SK-N-SH treated with all-trans-retinoic acid at 6 μM for 48 hours (cell line): ENCODE data around the gene FGGY.

Source experiments
- ATAC-seq: fragments of 200-7000 bp; cut with Tn5 transposase; 3 replicates; pipeline ENCODE4 v1.9.1; 2020; ENCODE audit warnings: mild to moderate bottlenecking, moderate library complexity
- ARNTL ChIP-seq: fragments of 450-650 bp; formaldehyde crosslinking; IDR thresholded peaks from 2 replicates; pipeline ENCODE4 v1.5.0; 2020; ENCODE audit warnings: low read depth, mild to moderate bottlenecking, moderate library complexity, borderline replicate concordance
- CSDC2 ChIP-seq: fragments of 250-450 bp; sonication (Bioruptor Pico); IDR thresholded peaks from 2 replicates; pipeline ENCODE4 v1.5.0; 2020; ENCODE audit warnings: mild to moderate bottlenecking, moderate library complexity
- ESRRG ChIP-seq: fragments of 250-450 bp; sonication (Bioruptor Pico); IDR thresholded peaks from 2 replicates; pipeline ENCODE4 v1.6.1; 2021; ENCODE audit warnings: mild to moderate bottlenecking
- GLIS3 ChIP-seq: fragments of 250-450 bp; sonication (Bioruptor Pico); IDR thresholded peaks from 2 replicates; pipeline ENCODE4 v1.5.0; 2020; ENCODE audit warnings: mild to moderate bottlenecking, moderate library complexity
- ISL1 ChIP-seq: fragments of 250-450 bp; sonication (Bioruptor Pico); IDR thresholded peaks from 2 replicates; pipeline ENCODE4 v2.1.2; 2022; ENCODE audit warnings: mild to moderate bottlenecking, moderate library complexity
- OSR1 ChIP-seq: fragments of 250-450 bp; sonication (Bioruptor Pico); IDR thresholded peaks from 2 replicates; pipeline ENCODE4 v1.8.0; 2022; ENCODE audit warnings: moderate library complexity, mild to moderate bottlenecking, inconsistent platforms
- PPARA ChIP-seq: fragments of 250-450 bp; sonication (Bioruptor Pico); IDR thresholded peaks from 2 replicates; pipeline ENCODE4 v1.5.0; 2020; ENCODE audit warnings: mild to moderate bottlenecking, borderline replicate concordance
- RARB ChIP-seq: fragments of 250-450 bp; sonication (Bioruptor Pico); IDR thresholded peaks from 2 replicates; pipeline ENCODE4 v1.8.0; 2021; ENCODE audit warnings: mild to moderate bottlenecking, moderate library complexity
- SNAI2 ChIP-seq: fragments of 250-450 bp; sonication (Bioruptor Pico); IDR thresholded peaks from 2 replicates; pipeline ENCODE4 v1.5.0; 2020; ENCODE audit warnings: mild to moderate bottlenecking, moderate library complexity
- TCF4 ChIP-seq: fragments of 250-450 bp; sonication (Bioruptor Pico); IDR thresholded peaks from 2 replicates; pipeline ENCODE4 v1.8.0; 2021; ENCODE audit warnings: mild to moderate bottlenecking, moderate library complexity, borderline replicate concordance
- ZC3H10 ChIP-seq: fragments of 250-450 bp; sonication (Bioruptor Pico); IDR thresholded peaks from 2 replicates; pipeline ENCODE4 v1.5.1; 2021; ENCODE audit warnings: mild to moderate bottlenecking, moderate library complexity
- ZFP3 ChIP-seq: fragments of 250-450 bp; sonication (Bioruptor Pico); IDR thresholded peaks from 2 replicates; pipeline ENCODE4 v1.5.0; 2020; ENCODE audit warnings: mild to moderate bottlenecking, moderate library complexity
- ZFP30 ChIP-seq: fragments of 450-650 bp; formaldehyde crosslinking; IDR thresholded peaks from 2 replicates; pipeline ENCODE4 v1.5.0; 2022; ENCODE audit warnings: mild to moderate bottlenecking, moderate library complexity
- ZNF565 ChIP-seq: fragments of 450-650 bp; formaldehyde crosslinking; conservative IDR thresholded peaks from 2 replicates; pipeline ENCODE4 v1.5.0; 2020; ENCODE audit warnings: low read depth, mild to moderate bottlenecking, moderate library complexity
- ZNF70 ChIP-seq: fragments of 450-650 bp; formaldehyde crosslinking; IDR thresholded peaks from 2 replicates; pipeline ENCODE4 v1.5.0; 2020; ENCODE audit warnings: mild to moderate bottlenecking, moderate library complexity
- ZNF8 ChIP-seq: fragments of 450-650 bp; formaldehyde crosslinking; IDR thresholded peaks from 2 replicates; pipeline ENCODE4 v1.5.0; 2020; ENCODE audit warnings: mild to moderate bottlenecking, moderate library complexity
- TF ChIP-seq, protein P1 (sequence below): fragments of 250-450 bp; sonication (Bioruptor Pico); IDR thresholded peaks from 2 replicates; pipeline ENCODE4 v1.5.1; 2020; ENCODE audit warnings: low read depth, mild to moderate bottlenecking, moderate library complexity
- TF ChIP-seq, protein P2 (sequence below): fragments of 250-450 bp; sonication (Bioruptor Pico); IDR thresholded peaks from 2 replicates; pipeline ENCODE4 v1.8.0; 2021; ENCODE audit warnings: low read depth, mild to moderate bottlenecking, moderate library complexity, borderline replicate concordance
- TF ChIP-seq, protein P3 (sequence below): fragments of 250-450 bp; sonication (Bioruptor Pico); IDR thresholded peaks from 2 replicates; pipeline ENCODE4 v1.5.0; 2020; ENCODE audit warnings: mild to moderate bottlenecking, moderate library complexity
- TF ChIP-seq, protein P4 (sequence below): fragments of 250-450 bp; sonication (Bioruptor Pico); IDR thresholded peaks from 2 replicates; pipeline ENCODE4 v1.5.1; 2021; ENCODE audit warnings: mild to moderate bottlenecking, moderate library complexity
- TF ChIP-seq, protein P5 (sequence below): fragments of 250-450 bp; sonication (Bioruptor Pico); IDR thresholded peaks from 2 replicates; pipeline ENCODE4 v1.8.0; 2020; ENCODE audit warnings: mild to moderate bottlenecking, moderate library complexity, borderline replicate concordance

The FGGY gene, protein sequence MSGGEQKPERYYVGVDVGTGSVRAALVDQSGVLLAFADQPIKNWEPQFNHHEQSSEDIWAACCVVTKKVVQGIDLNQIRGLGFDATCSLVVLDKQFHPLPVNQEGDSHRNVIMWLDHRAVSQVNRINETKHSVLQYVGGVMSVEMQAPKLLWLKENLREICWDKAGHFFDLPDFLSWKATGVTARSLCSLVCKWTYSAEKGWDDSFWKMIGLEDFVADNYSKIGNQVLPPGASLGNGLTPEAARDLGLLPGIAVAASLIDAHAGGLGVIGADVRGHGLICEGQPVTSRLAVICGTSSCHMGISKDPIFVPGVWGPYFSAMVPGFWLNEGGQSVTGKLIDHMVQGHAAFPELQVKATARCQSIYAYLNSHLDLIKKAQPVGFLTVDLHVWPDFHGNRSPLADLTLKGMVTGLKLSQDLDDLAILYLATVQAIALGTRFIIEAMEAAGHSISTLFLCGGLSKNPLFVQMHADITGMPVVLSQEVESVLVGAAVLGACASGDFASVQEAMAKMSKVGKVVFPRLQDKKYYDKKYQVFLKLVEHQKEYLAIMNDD

DNA sequence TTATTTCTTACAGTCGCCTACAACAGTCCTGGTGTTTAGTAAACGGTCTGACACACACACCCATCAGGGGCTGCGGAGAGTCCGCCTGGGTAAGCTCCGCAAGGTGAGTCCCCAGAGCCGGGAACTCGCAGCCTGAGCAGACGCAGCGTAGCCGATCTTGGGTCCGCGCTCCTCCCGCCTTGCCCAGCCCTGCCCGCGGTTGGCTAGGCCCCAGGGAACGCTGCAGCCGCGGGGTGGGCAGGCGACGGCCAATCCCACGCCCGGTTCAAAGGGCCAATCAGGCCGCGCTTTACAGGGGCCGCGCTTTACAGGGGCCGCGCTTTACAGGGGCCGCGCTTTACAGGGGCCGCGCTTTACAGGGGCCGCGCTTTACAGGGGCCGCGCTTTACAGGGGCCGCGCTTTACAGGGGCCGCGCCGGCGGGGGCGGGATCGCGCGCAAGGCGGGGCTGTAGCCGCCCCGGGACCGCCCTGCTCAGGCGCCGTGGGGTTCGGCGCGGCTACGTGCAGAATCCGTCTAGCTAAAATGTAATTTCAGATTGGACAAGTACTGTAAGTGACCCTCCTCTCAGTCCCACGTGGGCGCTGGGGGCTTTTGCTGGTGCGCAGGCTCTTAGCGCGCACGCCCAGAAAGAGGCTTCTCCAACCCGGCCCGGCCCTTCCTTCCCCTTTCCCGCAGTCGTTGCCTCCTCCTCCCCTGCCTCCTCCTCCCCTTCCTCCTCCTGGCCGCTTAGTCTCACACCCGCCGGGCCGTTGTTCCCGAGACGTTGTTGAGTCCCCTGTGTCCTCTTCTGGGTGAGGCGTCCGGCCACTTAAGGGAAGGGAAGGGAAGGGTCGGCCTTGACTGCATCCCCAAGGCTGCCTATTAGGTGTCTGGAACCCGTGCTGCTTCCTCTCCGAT lies at the start of gene FGGY:
FGGY (plus strand) TSS at position 737 of the 899 bp plus-strand sequence. CDS start 24,456 bp downstream, outside the sequence.
- TF ChIP-seq, protein P1, sequence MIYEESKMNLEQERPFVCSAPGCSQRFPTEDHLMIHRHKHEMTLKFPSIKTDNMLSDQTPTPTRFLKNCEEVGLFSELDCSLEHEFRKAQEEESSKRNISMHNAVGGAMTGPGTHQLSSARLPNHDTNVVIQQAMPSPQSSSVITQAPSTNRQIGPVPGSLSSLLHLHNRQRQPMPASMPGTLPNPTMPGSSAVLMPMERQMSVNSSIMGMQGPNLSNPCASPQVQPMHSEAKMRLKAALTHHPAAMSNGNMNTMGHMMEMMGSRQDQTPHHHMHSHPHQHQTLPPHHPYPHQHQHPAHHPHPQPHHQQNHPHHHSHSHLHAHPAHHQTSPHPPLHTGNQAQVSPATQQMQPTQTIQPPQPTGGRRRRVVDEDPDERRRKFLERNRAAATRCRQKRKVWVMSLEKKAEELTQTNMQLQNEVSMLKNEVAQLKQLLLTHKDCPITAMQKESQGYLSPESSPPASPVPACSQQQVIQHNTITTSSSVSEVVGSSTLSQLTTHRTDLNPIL (CRISPR knock-in tag) = no peak
- TF ChIP-seq ZNF565 (CRISPR knock-in tag) = peak; percentile 84
- peak; percentile 87; the same call in 1 of the 2 replicates for TF ChIP-seq CSDC2 (CRISPR knock-in tag)
- no peak for TF ChIP-seq ZFP30 (CRISPR knock-in tag)
- TF ChIP-seq, protein P2, sequence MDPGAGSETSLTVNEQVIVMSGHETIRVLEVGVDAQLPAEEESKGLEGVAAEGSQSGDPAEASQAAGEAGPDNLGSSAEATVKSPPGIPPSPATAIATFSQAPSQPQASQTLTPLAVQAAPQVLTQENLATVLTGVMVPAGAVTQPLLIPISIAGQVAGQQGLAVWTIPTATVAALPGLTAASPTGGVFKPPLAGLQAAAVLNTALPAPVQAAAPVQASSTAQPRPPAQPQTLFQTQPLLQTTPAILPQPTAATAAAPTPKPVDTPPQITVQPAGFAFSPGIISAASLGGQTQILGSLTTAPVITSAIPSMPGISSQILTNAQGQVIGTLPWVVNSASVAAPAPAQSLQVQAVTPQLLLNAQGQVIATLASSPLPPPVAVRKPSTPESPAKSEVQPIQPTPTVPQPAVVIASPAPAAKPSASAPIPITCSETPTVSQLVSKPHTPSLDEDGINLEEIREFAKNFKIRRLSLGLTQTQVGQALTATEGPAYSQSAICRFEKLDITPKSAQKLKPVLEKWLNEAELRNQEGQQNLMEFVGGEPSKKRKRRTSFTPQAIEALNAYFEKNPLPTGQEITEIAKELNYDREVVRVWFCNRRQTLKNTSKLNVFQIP = no peak
- 0 out of 2 replicates have a peak, but pooled peaks have one; percentile 19 for TF ChIP-seq ZNF8 (CRISPR knock-in tag)
- peak; percentile 66 for TF ChIP-seq ZFP3 (CRISPR knock-in tag)
- peak; percentile 61; the same call in 1 of the 2 replicates for TF ChIP-seq SNAI2
- TF ChIP-seq ARNTL (CRISPR knock-in tag) = no peak
- no peak for TF ChIP-seq GLIS3 (CRISPR knock-in tag)
- TF ChIP-seq ISL1 (CRISPR knock-in tag) = peak; percentile 39; the same call in 1 of the 2 replicates
- no peak for TF ChIP-seq ESRRG
- TF ChIP-seq, protein P3, sequence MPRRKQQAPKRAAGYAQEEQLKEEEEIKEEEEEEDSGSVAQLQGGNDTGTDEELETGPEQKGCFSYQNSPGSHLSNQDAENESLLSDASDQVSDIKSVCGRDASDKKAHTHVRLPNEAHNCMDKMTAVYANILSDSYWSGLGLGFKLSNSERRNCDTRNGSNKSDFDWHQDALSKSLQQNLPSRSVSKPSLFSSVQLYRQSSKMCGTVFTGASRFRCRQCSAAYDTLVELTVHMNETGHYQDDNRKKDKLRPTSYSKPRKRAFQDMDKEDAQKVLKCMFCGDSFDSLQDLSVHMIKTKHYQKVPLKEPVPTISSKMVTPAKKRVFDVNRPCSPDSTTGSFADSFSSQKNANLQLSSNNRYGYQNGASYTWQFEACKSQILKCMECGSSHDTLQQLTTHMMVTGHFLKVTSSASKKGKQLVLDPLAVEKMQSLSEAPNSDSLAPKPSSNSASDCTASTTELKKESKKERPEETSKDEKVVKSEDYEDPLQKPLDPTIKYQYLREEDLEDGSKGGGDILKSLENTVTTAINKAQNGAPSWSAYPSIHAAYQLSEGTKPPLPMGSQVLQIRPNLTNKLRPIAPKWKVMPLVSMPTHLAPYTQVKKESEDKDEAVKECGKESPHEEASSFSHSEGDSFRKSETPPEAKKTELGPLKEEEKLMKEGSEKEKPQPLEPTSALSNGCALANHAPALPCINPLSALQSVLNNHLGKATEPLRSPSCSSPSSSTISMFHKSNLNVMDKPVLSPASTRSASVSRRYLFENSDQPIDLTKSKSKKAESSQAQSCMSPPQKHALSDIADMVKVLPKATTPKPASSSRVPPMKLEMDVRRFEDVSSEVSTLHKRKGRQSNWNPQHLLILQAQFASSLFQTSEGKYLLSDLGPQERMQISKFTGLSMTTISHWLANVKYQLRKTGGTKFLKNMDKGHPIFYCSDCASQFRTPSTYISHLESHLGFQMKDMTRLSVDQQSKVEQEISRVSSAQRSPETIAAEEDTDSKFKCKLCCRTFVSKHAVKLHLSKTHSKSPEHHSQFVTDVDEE (CRISPR knock-in tag) = peak; percentile 91
- no peak for TF ChIP-seq RARB
- ATAC-seq = peak; percentile 97

DNA sequence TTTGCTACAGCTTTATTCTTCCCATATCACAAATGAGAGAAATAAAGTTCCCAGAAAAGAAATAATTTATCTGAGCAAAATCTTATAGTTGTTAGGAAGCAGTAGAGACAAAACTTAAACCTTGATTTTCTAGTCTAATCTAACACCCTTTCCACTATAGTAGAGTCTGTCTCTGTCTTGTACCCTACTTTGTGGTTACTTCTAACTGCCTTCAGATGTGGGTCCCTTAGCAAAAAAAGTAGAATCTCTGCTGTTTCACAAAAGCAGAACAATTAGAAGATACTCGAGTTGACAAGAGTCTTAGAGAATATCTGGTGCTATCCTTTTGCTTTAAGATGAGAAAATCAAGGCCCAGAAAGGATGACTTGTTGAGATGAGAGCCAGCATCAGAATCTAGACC lies 48.1 kb upstream of the FGGY start:
- ATAC-seq = no peak
- TF ChIP-seq OSR1 (CRISPR knock-in tag) (no peak), SNAI2 (no peak), GLIS3 (CRISPR knock-in tag) (no peak), TCF4 (CRISPR knock-in tag) (no peak), CSDC2 (CRISPR knock-in tag) (no peak), PPARA (CRISPR knock-in tag) (no peak), ZNF70 (CRISPR knock-in tag) (no peak), ZC3H10 (CRISPR knock-in tag) (no peak), ISL1 (CRISPR knock-in tag) (no peak), RARB (no peak), ZNF565 (CRISPR knock-in tag) (no peak), ZFP3 (CRISPR knock-in tag) (no peak)
- TF ChIP-seq, protein P4, sequence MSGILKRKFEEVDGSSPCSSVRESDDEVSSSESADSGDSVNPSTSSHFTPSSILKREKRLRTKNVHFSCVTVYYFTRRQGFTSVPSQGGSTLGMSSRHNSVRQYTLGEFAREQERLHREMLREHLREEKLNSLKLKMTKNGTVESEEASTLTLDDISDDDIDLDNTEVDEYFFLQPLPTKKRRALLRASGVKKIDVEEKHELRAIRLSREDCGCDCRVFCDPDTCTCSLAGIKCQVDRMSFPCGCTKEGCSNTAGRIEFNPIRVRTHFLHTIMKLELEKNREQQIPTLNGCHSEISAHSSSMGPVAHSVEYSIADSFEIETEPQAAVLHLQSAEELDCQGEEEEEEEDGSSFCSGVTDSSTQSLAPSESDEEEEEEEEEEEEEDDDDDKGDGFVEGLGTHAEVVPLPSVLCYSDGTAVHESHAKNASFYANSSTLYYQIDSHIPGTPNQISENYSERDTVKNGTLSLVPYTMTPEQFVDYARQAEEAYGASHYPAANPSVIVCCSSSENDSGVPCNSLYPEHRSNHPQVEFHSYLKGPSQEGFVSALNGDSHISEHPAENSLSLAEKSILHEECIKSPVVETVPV (CRISPR knock-in tag) = no peak
- TF ChIP-seq, protein P5, sequence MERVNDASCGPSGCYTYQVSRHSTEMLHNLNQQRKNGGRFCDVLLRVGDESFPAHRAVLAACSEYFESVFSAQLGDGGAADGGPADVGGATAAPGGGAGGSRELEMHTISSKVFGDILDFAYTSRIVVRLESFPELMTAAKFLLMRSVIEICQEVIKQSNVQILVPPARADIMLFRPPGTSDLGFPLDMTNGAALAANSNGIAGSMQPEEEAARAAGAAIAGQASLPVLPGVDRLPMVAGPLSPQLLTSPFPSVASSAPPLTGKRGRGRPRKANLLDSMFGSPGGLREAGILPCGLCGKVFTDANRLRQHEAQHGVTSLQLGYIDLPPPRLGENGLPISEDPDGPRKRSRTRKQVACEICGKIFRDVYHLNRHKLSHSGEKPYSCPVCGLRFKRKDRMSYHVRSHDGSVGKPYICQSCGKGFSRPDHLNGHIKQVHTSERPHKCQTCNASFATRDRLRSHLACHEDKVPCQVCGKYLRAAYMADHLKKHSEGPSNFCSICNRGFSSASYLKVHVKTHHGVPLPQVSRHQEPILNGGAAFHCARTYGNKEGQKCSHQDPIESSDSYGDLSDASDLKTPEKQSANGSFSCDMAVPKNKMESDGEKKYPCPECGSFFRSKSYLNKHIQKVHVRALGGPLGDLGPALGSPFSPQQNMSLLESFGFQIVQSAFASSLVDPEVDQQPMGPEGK (CRISPR knock-in tag) = no peak
